Measurements from ENCODE around the gene BRD7.

- TF ChIP-seq POLR2A (IDR thresholded peaks at IDR 0.05) (no peak), CTCF (IDR thresholded peaks at IDR 0.05) (no peak)
Observed at GRCh38 chr16:50351116-50351515, 17.7 kb downstream of the BRD7 start.

Data from Peyer's patch (tissue), 4 donors.